Kidney epithelial cell (primary cell): ENCODE results near the gene FBXO9. TPM values are rescaled to one million over a fixed set of nuclear protein-coding genes. Genes with fewer than 3 reads are reported as not detected.

ENCODE experiments used
- DNase-seq: peaks from one replicate; pipeline ENCODE4 v3.0.0-alpha.2; 2010; ENCODE audit warnings: low read depth
- H3K27me3 ChIP-seq: 2 replicates; pipeline ENCODE4 v1.6.0; 2011; ENCODE audit warnings: low read length; ENCODE audit not compliant: control insufficient read depth, insufficient read depth
- H3K36me3 ChIP-seq: 2 replicates; pipeline ENCODE4 v1.5.1; 2011; ENCODE audit warnings: low read length; ENCODE audit not compliant: control insufficient read depth, insufficient read depth
- H3K4me3 ChIP-seq: 2 replicates; pipeline ENCODE4 v1.5.1; 2011; ENCODE audit warnings: low read depth, mild to moderate bottlenecking, control low read depth, low read length
- CTCF ChIP-seq: IDR thresholded peaks from 2 replicates; pipeline ENCODE4 v1.5.1; 2011; ENCODE audit warnings: mild to moderate bottlenecking, moderate library complexity, low read length, control low read depth, inconsistent platforms; ENCODE audit not compliant: insufficient read depth, poor library complexity, severe bottlenecking
- total RNA-seq: library from RNA; depleted of rRNA; stranded (reverse); fragments of >200 nt; gene quantifications from 2 replicates; pipeline ENCODE4 v1.2.3, GENCODE V29; 2015

Gene FBXO9
- total RNA-seq, 1 donor from 2014 or later, result 20.0 TPM

GRCh38 chr6:53067849-53068361 is 2.7 kb downstream of the FBXO9 start:
- no peak for DNase-seq
- no peak for TF ChIP-seq CTCF
- H3K4me3 ChIP-seq, result no peak overlapping the region
- no peaks in the 10 kb centered on the region for H3K36me3 ChIP-seq
- H3K27me3 ChIP-seq, result no peaks in the 10 kb centered on the region

GRCh38 chr6:53069427-53069826 is 4.2 kb downstream of the FBXO9 start:
- TF ChIP-seq CTCF, result no peak

GRCh38 chr6:53070806-53071205 is 5.6 kb downstream of the FBXO9 start:
- H3K27me3 ChIP-seq, result no peaks in the 10 kb centered on the region
- no peak for TF ChIP-seq CTCF
- no peak for DNase-seq
- no peak overlapping the region for H3K4me3 ChIP-seq
- no peaks in the 10 kb centered on the region for H3K36me3 ChIP-seq

More at GRCh38 chr6:53069427-53069826, 4.2 kb downstream of the FBXO9 start:
- Histone ChIP-seq H3K36me3 (no peaks in the 10 kb centered on the region), H3K4me3 (no peak overlapping the region), H3K27me3 (no peaks in the 10 kb centered on the region)
- no peak for DNase-seq

- H3K4me3 ChIP-seq, result no peak overlapping the region
- DNase-seq, result no peak
- TF ChIP-seq CTCF, result no peak
- no peaks in the 10 kb centered on the region for H3K27me3 ChIP-seq
- no peaks in the 10 kb centered on the region for H3K36me3 ChIP-seq
Observed at GRCh38 chr6:53074347-53074746, 9.1 kb downstream of the FBXO9 start.

- no peak for DNase-seq
- Histone ChIP-seq H3K36me3 (no peaks in the 10 kb centered on the region), H3K4me3 (no peak overlapping the region), H3K27me3 (no peaks in the 10 kb centered on the region)
- TF ChIP-seq CTCF, result no peak
Observed at GRCh38 chr6:53080813-53081212, 15.6 kb downstream of the FBXO9 start.

- Histone ChIP-seq H3K4me3 (no peak overlapping the region), H3K27me3 (no peaks in the 10 kb centered on the region), H3K36me3 (no peaks in the 10 kb centered on the region)
- no peak for TF ChIP-seq CTCF
- no peak for DNase-seq
Observed at GRCh38 chr6:53086302-53086701, 21.1 kb downstream of the FBXO9 start.
